BE2C (cell line): ENCODE data around the gene POLD1.

Experiments used
- DNase-seq: peaks from one replicate; pipeline ENCODE4 v3.0.0-alpha.2; 2020
- H3K27me3 ChIP-seq: fragments of 250-450 bp; sonication (Bioruptor Pico); 2 replicates; pipeline ENCODE4 v1.5.1; 2020; ENCODE audit warnings: mild to moderate bottlenecking
- H3K36me3 ChIP-seq: fragments of 250-450 bp; sonication (Bioruptor Pico); 2 replicates; pipeline ENCODE4 v1.5.1; 2020; ENCODE audit warnings: mild to moderate bottlenecking
- H3K4me1 ChIP-seq: fragments of 250-450 bp; sonication (Bioruptor Pico); 2 replicates; pipeline ENCODE4 v1.5.1; 2020
- H3K4me3 ChIP-seq: 2 replicates; pipeline ENCODE4 v1.5.1; 2011; ENCODE audit warnings: low read depth, low read length
- H3K9me3 ChIP-seq: fragments of 250-450 bp; sonication (Bioruptor Pico); 2 replicates; pipeline ENCODE4 v1.5.1; 2020
- CTCF ChIP-seq: IDR thresholded peaks from 2 replicates; pipeline ENCODE4 v1.5.1; 2012; ENCODE audit warnings: mild to moderate bottlenecking, low read depth, low read length

POLD1 gene

GRCh38 chr19:50358483-50359327 lies 25.4 kb upstream of the POLD1 start:
- peak overlapping the region; percentile 64 for H3K4me3 ChIP-seq
- no peaks in the 10 kb centered on the region for H3K36me3 ChIP-seq
- DNase-seq = peak; percentile 90
- TF ChIP-seq CTCF = no peak
- H3K4me1 ChIP-seq = no peaks in the 10 kb centered on the region
- H3K27me3 ChIP-seq = no peaks in the 10 kb centered on the region
- no peaks in the 10 kb centered on the region for H3K9me3 ChIP-seq

DNA sequence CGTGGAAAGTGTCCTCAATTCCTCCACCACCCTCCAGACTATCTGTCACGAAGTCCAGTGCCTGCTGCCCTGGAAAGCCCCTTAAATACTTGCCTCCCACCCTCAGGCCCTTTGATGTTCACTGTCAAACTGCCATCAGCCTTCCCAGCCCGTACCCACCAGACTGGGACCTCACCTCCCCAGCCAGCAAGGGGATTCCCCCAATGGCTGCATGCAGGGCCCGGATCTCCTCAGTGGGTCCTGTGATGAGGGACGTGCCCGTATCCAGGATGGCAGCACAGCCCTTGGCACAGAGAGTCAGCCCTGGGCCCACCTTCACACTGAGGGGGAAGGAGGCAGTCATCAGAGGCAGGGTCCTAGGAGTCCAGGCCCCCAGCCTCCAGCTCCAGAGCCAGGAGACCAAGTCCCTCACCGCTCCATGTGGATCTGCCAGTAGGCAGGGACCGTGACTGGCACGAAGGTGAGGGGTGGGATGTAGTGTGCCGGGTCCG lies 24.8 kb upstream of the POLD1 start:
- Histone ChIP-seq H3K9me3 (no peaks in the 10 kb centered on the region), H3K4me3 (no peak overlapping the region; the same call in 1 of the 2 replicates), H3K4me1 (no peaks in the 10 kb centered on the region), H3K27me3 (no peaks in the 10 kb centered on the region), H3K36me3 (no peaks in the 10 kb centered on the region)
- no peak for TF ChIP-seq CTCF
- no peak for DNase-seq

GRCh38 chr19:50361290-50362029 lies 22.7 kb upstream of the POLD1 start:
- DNase-seq = no peak
- Histone ChIP-seq H3K9me3 (no peaks in the 10 kb centered on the region), H3K4me3 (no peak overlapping the region), H3K4me1 (no peaks in the 10 kb centered on the region), H3K27me3 (no peaks in the 10 kb centered on the region), H3K36me3 (no peaks in the 10 kb centered on the region)
- no peak for TF ChIP-seq CTCF

DNA sequence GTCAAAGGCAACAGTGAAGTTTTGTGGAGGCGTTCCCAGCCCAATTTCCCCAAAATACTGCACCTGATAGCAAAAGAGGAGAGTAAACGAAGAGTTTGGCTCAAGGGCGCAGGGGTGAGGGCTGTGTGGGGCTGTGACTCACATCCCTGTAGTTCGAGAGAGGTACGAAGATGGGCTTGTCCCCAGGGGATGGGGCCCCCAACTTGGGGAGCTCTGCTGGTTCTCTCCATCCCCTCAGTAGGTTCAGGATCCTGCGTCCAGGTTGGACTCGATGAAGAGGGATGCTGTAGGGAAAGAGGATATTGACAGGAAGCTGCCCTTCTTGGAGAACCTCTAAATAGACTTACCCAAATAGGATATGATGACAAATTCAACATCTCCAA lies 22.1 kb upstream of the POLD1 start:
- Histone ChIP-seq H3K4me1 (no peaks in the 10 kb centered on the region), H3K27me3 (no peaks in the 10 kb centered on the region), H3K36me3 (no peaks in the 10 kb centered on the region), H3K4me3 (no peak overlapping the region), H3K9me3 (no peaks in the 10 kb centered on the region)
- TF ChIP-seq CTCF = no peak
- no peak for DNase-seq

DNA sequence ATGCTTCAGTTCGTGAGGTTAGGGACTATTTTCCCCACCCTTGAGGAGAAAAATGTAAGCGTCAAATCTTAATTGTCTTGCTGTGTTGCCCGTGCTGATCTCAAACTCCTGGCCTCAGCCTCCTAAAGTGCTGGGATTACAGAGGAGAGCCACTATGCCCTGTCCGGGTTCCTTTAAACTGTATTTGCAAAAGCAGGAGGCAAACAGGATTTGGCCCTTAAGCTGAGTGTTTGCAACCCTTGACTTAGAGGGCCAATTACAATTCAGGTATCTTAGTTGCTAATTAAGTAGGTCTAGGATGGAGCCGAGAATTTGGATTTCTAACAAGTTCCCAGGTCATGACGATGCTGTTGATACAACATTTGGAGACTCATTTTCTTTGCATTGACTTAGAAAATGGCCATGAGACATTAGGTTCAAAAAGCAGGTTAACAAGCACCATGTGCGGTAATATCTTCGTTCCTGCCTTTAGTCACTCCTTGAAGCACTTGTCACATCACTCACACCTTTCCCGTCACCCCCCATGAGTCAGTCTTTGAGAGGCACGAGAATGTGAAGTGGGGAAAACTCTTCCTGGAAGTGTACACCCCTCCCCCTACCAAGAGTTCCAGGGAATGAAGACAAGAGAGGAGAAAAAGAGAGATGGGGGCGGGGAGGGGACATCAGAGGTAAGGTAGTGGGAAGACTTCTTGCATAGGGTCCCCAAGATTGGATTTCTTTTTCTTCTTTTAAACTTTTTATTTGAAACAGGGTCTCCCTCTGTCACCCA lies 21.3 kb upstream of the POLD1 start:
- H3K27me3 ChIP-seq = no peaks in the 10 kb centered on the region
- no peak for DNase-seq
- H3K36me3 ChIP-seq = no peaks in the 10 kb centered on the region
- no peaks in the 10 kb centered on the region for H3K9me3 ChIP-seq
- no peaks in the 10 kb centered on the region for H3K4me1 ChIP-seq
- H3K4me3 ChIP-seq = no peak overlapping the region
- TF ChIP-seq CTCF = no peak
